ENCODE measurements around the gene KHDRBS2.

KHDRBS2 gene

DNA sequence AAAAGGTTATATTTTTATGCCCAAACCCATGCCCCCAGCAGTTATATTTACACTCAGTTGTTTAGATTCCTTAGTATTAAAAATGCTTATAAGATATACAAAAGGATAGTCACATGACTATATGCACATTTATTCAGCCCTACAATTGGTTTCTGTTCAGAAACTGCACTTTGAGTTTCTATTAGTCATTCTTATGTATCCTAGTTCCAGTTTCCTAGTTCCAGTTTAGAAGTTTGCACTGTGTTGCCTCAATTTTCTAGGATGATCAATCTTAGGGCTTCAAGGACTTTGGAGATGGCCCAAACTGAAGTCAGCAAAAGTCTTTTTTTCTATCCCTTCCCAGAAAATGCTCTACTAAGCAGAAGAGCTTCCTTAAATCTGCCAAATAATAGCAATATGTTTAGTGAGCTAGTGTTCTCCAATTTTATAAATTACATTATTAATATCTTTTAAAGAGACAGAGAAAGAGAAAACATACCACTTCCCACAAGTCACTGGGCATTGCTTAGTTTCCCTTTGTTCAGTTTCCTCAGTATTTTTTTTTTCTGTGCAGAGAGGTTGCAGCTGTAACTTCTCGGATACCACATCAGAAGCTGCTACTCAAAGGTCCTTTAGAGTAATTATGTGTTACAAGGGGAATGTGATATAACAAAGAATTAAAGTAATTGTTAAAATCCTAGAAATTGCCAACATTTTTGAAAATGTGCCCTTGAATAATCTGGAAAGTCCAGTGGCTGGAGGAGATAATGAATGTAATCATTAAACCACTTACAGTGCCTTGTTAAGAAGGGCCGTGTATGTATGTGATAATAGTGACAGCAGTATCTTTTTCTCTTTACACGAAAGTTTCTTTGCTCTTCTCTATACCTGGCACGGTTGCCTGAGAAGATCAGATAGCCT, 138.8 kb downstream of the KHDRBS2 start:
- no peak for DNase-seq (ENCODE audit: low read depth)
- no peak for TF ChIP-seq MYC (IDR thresholded peaks at IDR 0.05; ENCODE audit: low read depth, low read length)
- no peak for TF ChIP-seq POLR2A (IDR thresholded peaks at IDR 0.05; ENCODE audit: extremely low read depth, insufficient read length)
- TF ChIP-seq, protein P1, sequence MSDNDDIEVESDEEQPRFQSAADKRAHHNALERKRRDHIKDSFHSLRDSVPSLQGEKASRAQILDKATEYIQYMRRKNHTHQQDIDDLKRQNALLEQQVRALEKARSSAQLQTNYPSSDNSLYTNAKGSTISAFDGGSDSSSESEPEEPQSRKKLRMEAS (IDR thresholded peaks at IDR 0.05; ENCODE audit: low read depth, low read length) = no peak
- TF ChIP-seq, protein P2, sequence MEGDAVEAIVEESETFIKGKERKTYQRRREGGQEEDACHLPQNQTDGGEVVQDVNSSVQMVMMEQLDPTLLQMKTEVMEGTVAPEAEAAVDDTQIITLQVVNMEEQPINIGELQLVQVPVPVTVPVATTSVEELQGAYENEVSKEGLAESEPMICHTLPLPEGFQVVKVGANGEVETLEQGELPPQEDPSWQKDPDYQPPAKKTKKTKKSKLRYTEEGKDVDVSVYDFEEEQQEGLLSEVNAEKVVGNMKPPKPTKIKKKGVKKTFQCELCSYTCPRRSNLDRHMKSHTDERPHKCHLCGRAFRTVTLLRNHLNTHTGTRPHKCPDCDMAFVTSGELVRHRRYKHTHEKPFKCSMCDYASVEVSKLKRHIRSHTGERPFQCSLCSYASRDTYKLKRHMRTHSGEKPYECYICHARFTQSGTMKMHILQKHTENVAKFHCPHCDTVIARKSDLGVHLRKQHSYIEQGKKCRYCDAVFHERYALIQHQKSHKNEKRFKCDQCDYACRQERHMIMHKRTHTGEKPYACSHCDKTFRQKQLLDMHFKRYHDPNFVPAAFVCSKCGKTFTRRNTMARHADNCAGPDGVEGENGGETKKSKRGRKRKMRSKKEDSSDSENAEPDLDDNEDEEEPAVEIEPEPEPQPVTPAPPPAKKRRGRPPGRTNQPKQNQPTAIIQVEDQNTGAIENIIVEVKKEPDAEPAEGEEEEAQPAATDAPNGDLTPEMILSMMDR (IDR thresholded peaks at IDR 0.05; ENCODE audit: low read depth, low read length) = no peak
- no peak overlapping the region for H3K4me3 ChIP-seq (ENCODE audit: low read depth, low read length)

DNA sequence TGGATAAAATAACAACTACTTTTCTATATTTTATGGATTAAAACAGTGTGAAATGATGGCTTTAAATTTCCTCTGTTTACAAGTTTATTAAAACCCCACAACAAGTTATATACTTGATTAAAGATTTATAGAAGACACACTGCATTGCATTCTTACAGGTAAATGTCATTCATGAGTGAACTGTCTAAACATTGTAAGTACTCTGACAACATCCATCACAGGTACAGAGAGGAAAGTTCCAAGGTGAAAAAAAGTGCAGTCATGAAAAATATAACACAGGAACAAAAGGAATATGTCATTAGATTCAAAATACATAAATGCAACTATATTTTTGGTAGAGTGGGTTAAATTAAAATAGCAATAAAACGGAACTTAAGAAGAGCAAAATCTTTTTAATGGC, 156.9 kb downstream of the KHDRBS2 start:
- TF ChIP-seq, protein P1 (IDR thresholded peaks at IDR 0.05; ENCODE audit: low read depth, low read length) = no peak
- no peak for DNase-seq (ENCODE audit: low read depth)
- H3K4me3 ChIP-seq (ENCODE audit: low read depth, low read length) = no peak overlapping the region

DNA sequence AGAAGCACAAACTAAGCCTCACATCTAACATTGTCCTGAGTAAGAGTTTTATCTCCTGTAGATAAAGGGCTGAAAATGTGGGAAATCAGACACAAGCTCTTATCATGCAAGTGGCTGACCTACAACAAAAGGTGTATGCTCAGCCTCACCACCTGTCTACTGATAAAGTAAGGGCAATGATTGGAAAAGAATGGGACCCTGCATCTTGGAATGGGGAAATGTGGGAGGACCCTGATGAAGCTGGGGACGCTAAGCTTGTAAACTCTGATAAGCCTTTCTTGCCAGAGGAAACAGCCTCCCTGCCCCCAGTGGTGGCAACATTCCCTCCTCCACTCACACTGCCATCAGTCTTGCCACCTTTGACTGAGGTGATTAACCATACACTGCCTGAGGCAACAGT, 166.6 kb downstream of the KHDRBS2 start:
- H3K4me3 ChIP-seq (ENCODE audit: low read depth, low read length) = no peak overlapping the region
- no peak for DNase-seq (ENCODE audit: low read depth)
- TF ChIP-seq MYC (IDR thresholded peaks at IDR 0.05; ENCODE audit: low read depth, low read length) (no peak), POLR2A (IDR thresholded peaks at IDR 0.05; ENCODE audit: extremely low read depth, insufficient read length) (no peak)
- TF ChIP-seq, protein P2 (IDR thresholded peaks at IDR 0.05; ENCODE audit: low read depth, low read length) = no peak
- TF ChIP-seq, protein P1 (IDR thresholded peaks at IDR 0.05; ENCODE audit: low read depth, low read length) = no peak

DNA sequence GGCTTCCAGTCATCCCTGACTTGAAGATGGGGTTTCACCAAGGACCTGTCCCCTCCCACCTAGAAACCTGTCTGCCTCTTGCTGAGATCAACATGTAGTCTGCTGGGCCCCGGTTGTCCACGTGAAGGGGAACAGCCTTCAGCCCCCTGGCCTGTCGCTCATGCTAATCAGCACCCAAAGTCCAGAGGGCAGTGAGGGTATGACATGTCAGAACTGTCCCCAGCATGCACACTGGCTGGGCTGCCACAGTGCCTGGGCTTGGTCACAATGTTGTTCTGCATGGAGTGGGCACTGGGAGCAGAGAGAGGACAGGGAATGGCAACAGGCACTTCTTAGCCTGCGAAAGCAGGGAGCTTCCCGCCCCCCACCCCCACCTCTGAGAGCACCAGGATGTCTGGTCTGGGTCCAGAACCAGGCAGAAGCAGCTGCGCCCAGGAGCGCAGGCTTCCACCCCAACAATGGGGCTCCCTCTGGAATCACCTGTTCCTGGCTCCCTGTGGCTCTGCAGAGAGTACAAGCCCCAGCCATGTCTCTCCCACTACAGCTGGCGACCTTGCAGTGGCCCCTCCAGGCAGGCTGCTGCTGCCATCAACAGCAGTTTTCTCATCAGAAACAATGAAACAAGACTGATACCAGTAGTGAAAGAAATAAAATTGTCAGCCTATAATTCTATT, 182.7 kb downstream of the KHDRBS2 start:
- no peak for DNase-seq (ENCODE audit: low read depth)
- H3K4me3 ChIP-seq (ENCODE audit: low read depth, low read length) = no peak overlapping the region
- TF ChIP-seq, protein P1 (IDR thresholded peaks at IDR 0.05; ENCODE audit: low read depth, low read length) = no peak
- TF ChIP-seq, protein P2 (IDR thresholded peaks at IDR 0.05; ENCODE audit: low read depth, low read length) = no peak
- TF ChIP-seq MYC (IDR thresholded peaks at IDR 0.05; ENCODE audit: low read depth, low read length) (no peak), POLR2A (IDR thresholded peaks at IDR 0.05; ENCODE audit: extremely low read depth, insufficient read length) (no peak)

DNA sequence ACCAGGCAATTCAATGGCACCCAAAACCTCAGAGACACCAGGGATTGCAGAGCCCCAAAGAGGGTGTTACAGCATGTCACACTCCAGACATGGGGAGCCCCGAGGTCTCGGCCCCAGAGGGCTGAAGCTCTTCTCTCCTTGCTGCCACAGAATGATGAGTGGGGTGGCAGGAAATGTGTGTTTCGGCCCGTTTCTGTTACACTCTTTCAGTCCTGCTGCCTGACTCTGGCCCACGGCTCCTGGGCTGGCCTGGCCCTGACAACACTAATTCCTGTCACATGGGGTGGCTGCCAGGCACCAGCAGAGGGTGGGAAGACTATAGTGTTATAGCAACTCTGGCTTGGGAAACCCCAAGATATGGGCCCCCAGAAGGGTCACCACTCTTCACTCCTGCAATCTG, 183.6 kb downstream of the KHDRBS2 start:
- no peak for DNase-seq (ENCODE audit: low read depth)
- H3K4me3 ChIP-seq (ENCODE audit: low read depth, low read length) = no peak overlapping the region
- TF ChIP-seq MYC (IDR thresholded peaks at IDR 0.05; ENCODE audit: low read depth, low read length) (no peak), POLR2A (IDR thresholded peaks at IDR 0.05; ENCODE audit: extremely low read depth, insufficient read length) (no peak)
- TF ChIP-seq, protein P2 (IDR thresholded peaks at IDR 0.05; ENCODE audit: low read depth, low read length) = no peak
